H9 (cell line): ENCODE data around the gene FBXL13. TPM values are rescaled to one million over a fixed set of nuclear protein-coding genes. Genes with fewer than 3 reads are reported as not detected.

Source experiments
- DNase-seq: peaks from one replicate; pipeline ENCODE4 v3.0.0-alpha.2; 2017
- H2AFZ ChIP-seq: one replicate; pipeline ENCODE4 v1.6.1; 2013; ENCODE audit warnings: mild to moderate bottlenecking, low read length, control low read depth, moderate library complexity
- H2AK5ac ChIP-seq: 2 replicates; pipeline ENCODE4 v1.6.1; 2013; ENCODE audit warnings: low read length, control low read depth, mixed read lengths; ENCODE audit not compliant: insufficient read length
- H2BK120ac ChIP-seq: one replicate; pipeline ENCODE4 v1.6.1; 2013; ENCODE audit warnings: low read depth, mild to moderate bottlenecking, low read length, control low read depth, inconsistent platforms; ENCODE audit not compliant: poor library complexity, severe bottlenecking
- H2BK12ac ChIP-seq: 2 replicates; pipeline ENCODE4 v1.6.1; 2013; ENCODE audit warnings: low read length, control low read depth, mixed read lengths, low read depth; ENCODE audit not compliant: insufficient read length
- H2BK15ac ChIP-seq: 2 replicates; pipeline ENCODE4 v1.6.1; 2013; ENCODE audit warnings: low read depth, low read length, control low read depth
- H2BK20ac ChIP-seq: one replicate; pipeline ENCODE4 v1.6.1; 2013; ENCODE audit warnings: low read depth, mild to moderate bottlenecking, low read length, control low read depth, inconsistent platforms; ENCODE audit not compliant: poor library complexity, severe bottlenecking
- H2BK5ac ChIP-seq: 2 replicates; pipeline ENCODE4 v1.6.1; 2013; ENCODE audit warnings: low read length, control low read depth, mixed read lengths; ENCODE audit not compliant: insufficient read length
- H3K14ac ChIP-seq: 2 replicates; pipeline ENCODE4 v1.6.1; 2013; ENCODE audit warnings: low read length, control low read depth; ENCODE audit not compliant: insufficient read depth
- H3K18ac ChIP-seq: 2 replicates; pipeline ENCODE4 v1.6.1; 2013; ENCODE audit warnings: low read depth, mild to moderate bottlenecking, mixed read lengths, low read length, control low read depth; ENCODE audit not compliant: insufficient read length
- H3K23ac ChIP-seq: 2 replicates; pipeline ENCODE4 v1.6.1; 2013; ENCODE audit warnings: low read length, control low read depth, mixed read lengths, low read depth; ENCODE audit not compliant: insufficient read length
- H3K23me2 ChIP-seq: 2 replicates; pipeline ENCODE4 v1.6.1; 2013; ENCODE audit warnings: low read depth, mild to moderate bottlenecking, mixed read lengths, low read length, control low read depth; ENCODE audit not compliant: insufficient read length, poor library complexity, severe bottlenecking
- H3K27ac ChIP-seq: 2 replicates; pipeline ENCODE4 v1.5.1; 2013; ENCODE audit warnings: low read length, control low read depth, mixed read lengths, low read depth; ENCODE audit not compliant: insufficient read length
- H3K27me3 ChIP-seq: 2 replicates; pipeline ENCODE4 v1.6.1; 2013; ENCODE audit warnings: low read length, control low read depth, inconsistent platforms; ENCODE audit not compliant: insufficient read depth
- H3K4ac ChIP-seq: 2 replicates; pipeline ENCODE4 v1.6.1; 2013; ENCODE audit warnings: low read depth, mild to moderate bottlenecking, control low read depth, inconsistent platforms, low read length, moderate library complexity
- H3K4me1 ChIP-seq: 2 replicates; pipeline ENCODE4 v1.6.1; 2013; ENCODE audit warnings: low read length, control low read depth, inconsistent platforms; ENCODE audit not compliant: insufficient read depth
- H3K4me2 ChIP-seq: 2 replicates; pipeline ENCODE4 v1.6.1; 2013; ENCODE audit warnings: low read length, control low read depth, mixed read lengths; ENCODE audit not compliant: insufficient read length, insufficient read depth
- H3K56ac ChIP-seq: 2 replicates; pipeline ENCODE4 v1.6.1; 2013; ENCODE audit warnings: low read depth, mild to moderate bottlenecking, mixed read lengths, low read length, control low read depth; ENCODE audit not compliant: insufficient read length
- H3K79me1 ChIP-seq: 2 replicates; pipeline ENCODE4 v1.6.1; 2013; ENCODE audit warnings: low read depth, mild to moderate bottlenecking, moderate library complexity, low read length, control low read depth, inconsistent platforms; ENCODE audit not compliant: insufficient read depth, poor library complexity, severe bottlenecking
- H3K79me2 ChIP-seq: 2 replicates; pipeline ENCODE4 v1.6.1; 2013; ENCODE audit warnings: low read length, control low read depth, inconsistent platforms; ENCODE audit not compliant: insufficient read depth
- H3K9ac ChIP-seq: 2 replicates; pipeline ENCODE4 v1.6.1; 2013; ENCODE audit warnings: low read length, control low read depth, mixed read lengths; ENCODE audit not compliant: insufficient read length; ENCODE audit errors: extremely low read depth
- H3K9me3 ChIP-seq: one replicate; pipeline ENCODE4 v1.6.1; 2013; ENCODE audit warnings: low read depth, low read length, inconsistent platforms; ENCODE audit not compliant: control insufficient read depth
- H3T11ph ChIP-seq: one replicate; pipeline ENCODE4 v1.6.1; 2013; ENCODE audit warnings: mild to moderate bottlenecking, low read length, control low read depth, inconsistent platforms
- H4K20me1 ChIP-seq: one replicate; pipeline ENCODE4 v1.6.1; 2013; ENCODE audit not compliant: control insufficient read depth, insufficient read length, insufficient read depth
- H4K5ac ChIP-seq: 2 replicates; pipeline ENCODE4 v1.6.1; 2013; ENCODE audit warnings: low read depth, mild to moderate bottlenecking, mixed read lengths, low read length, control low read depth; ENCODE audit not compliant: insufficient read length
- H4K8ac ChIP-seq: replicated peaks from 2 replicates; pipeline ENCODE4 v1.6.1; 2013; ENCODE audit warnings: low read length, control low read depth, mixed read lengths, low read depth; ENCODE audit not compliant: insufficient read length
- H4K91ac ChIP-seq: 2 replicates; pipeline ENCODE4 v1.6.1; 2013; ENCODE audit warnings: low read depth, mild to moderate bottlenecking, moderate library complexity, mixed read lengths, low read length, control low read depth; ENCODE audit not compliant: insufficient read length
- H3K27ac Mint-ChIP-seq, 3 experiments: 2 replicates in 2 of 3; 3 replicates in 1 of 3; pipeline ENCODE4 v1.8.0; 2020 to 2021; ENCODE audit warnings: mixed read lengths in 3 of 3, mild to moderate bottlenecking in 1 of 3, moderate library complexity in 1 of 3
- H3K27me3 Mint-ChIP-seq: 2 replicates; pipeline ENCODE4 v1.8.0; 2021; ENCODE audit warnings: low read depth, mild to moderate bottlenecking, moderate library complexity, mixed read lengths
- H3K36me3 Mint-ChIP-seq, 3 experiments: 2 replicates in 2 of 3; 3 replicates in 1 of 3; pipeline ENCODE4 v1.8.0; 2020 to 2021; ENCODE audit warnings: low read depth in 3 of 3, mixed read lengths in 3 of 3; ENCODE audit not compliant: insufficient read depth in 1 of 3
- H3K4me1 Mint-ChIP-seq, 2 experiments: 2 replicates each; pipeline ENCODE4 v1.8.0; 2020; ENCODE audit warnings: mixed read lengths in 2 of 2
- H3K4me3 Mint-ChIP-seq, 2 experiments: 2 replicates in 1 of 2; 3 replicates in 1 of 2; pipeline ENCODE4 v1.8.0; 2020 to 2021; ENCODE audit warnings: mild to moderate bottlenecking in 2 of 2, mixed read lengths in 2 of 2, moderate library complexity in 1 of 2
- H3K9me3 Mint-ChIP-seq, 2 experiments: 2 replicates in 1 of 2; 3 replicates in 1 of 2; pipeline ENCODE4 v1.8.0; 2020; ENCODE audit warnings: mild to moderate bottlenecking in 2 of 2, mixed read lengths in 2 of 2, moderate library complexity in 1 of 2
- CTCF ChIP-seq: fragments of 200-600 bp; sonication (generic); conservative IDR thresholded peaks from 3 replicates; pipeline ENCODE4 v1.8.0; 2021; ENCODE audit warnings: antibody characterized with exemption, mild to moderate bottlenecking
- whole genome bisulfite sequencing: extraction: QIAGEN DNeasy Blood & Tissue Kit; methylation state at CpG from one replicate; pipeline ENCODE4 v1.1.7; 2013; ENCODE audit warnings: missing lambda C conversion rate, low lambda C conversion rate, mixed read lengths; ENCODE audit not compliant: insufficient read length; ENCODE audit errors: extremely low coverage; 5-methylcytosine and 5-hydroxymethylcytosine counted together
- total RNA-seq: library from RNA; stranded (reverse); gene quantifications from 2 replicates; pipeline ENCODE4 v1.2.1, GENCODE V29; 2021

FBXL13 gene
- total RNA-seq, 1 experiment from 2014 or later = 4.4 TPM

GRCh38 chr7:103116511-103116910 lies 41.9 kb upstream of the FBXL13 start:
- Histone ChIP-seq H3K9ac (no peak overlapping the region), H3K27me3 (no peaks in the 10 kb centered on the region), H3K9me3 (no peaks in the 10 kb centered on the region), H3K23me2 (no peaks in the 10 kb centered on the region), H2BK15ac (no peak overlapping the region), H3K23ac (no peak overlapping the region), H3K18ac (no peak overlapping the region), H2AFZ (no peak overlapping the region), H3K4me2 (no peak overlapping the region), H2AK5ac (no peak overlapping the region), H2BK120ac (no peak overlapping the region), H3K4ac (no peak overlapping the region), H4K91ac (no peak overlapping the region), H3K79me1 (no peaks in the 10 kb centered on the region), H4K20me1 (no peaks in the 10 kb centered on the region), H2BK5ac (no peak overlapping the region), H3K27ac (no peak overlapping the region), H2BK12ac (no peak overlapping the region), H3K79me2 (no peaks in the 10 kb centered on the region), H3K56ac (no peak overlapping the region), H2BK20ac (no peak overlapping the region), H3K14ac (no peak overlapping the region), H4K8ac (no peak overlapping the region), H4K5ac (no peak overlapping the region), H3K4me1 (no peaks in the 10 kb centered on the region), H3T11ph (no peak overlapping the region)
- peaks cover 17 to 21% (median 18%) of the 10 kb centered on the region in 3 experiments; a peak in 6 of 7 replicates for H3K36me3 Mint-ChIP-seq
- TF ChIP-seq CTCF = no peak
- no peak for DNase-seq
- no CpG with 5 or more reads among the region's 1 CpG for WGBS
- no peak overlapping the region for H3K27ac Mint-ChIP-seq
- no peaks in the 10 kb centered on the region for H3K27me3 Mint-ChIP-seq
- H3K9me3 Mint-ChIP-seq = peaks cover 0 to 2% of the 10 kb centered on the region in 2 experiments; a peak in 1 of 5 replicates
- H3K4me3 Mint-ChIP-seq = no peak overlapping the region
- H3K4me1 Mint-ChIP-seq = no peaks in the 10 kb centered on the region
